Astrocyte (in vitro differentiated cells and primary cell): ENCODE results near the gene KBTBD12. TPM values are rescaled to one million over a fixed set of nuclear protein-coding genes. Genes with fewer than 3 reads are reported as not detected.

Experiments
- DNase-seq: peaks from one replicate; pipeline ENCODE4 v3.0.0-alpha.2; 2010; ENCODE audit warnings: low read depth
- FAIRE-seq: peaks from 2 replicates; lab custom pipeline; 2011; peaks lifted over from hg19 to GRCh38; lab: Jason Lieb, UNC
- H2AFZ ChIP-seq: 2 replicates; pipeline ENCODE4 v1.6.0; 2012; ENCODE audit warnings: low read depth, low read length, inconsistent platforms
- H3K27ac ChIP-seq: 2 replicates; pipeline ENCODE4 v1.5.1; 2011; ENCODE audit warnings: low read depth, low read length, inconsistent platforms
- H3K27me3 ChIP-seq: 2 replicates; pipeline ENCODE4 v1.6.0; 2011; ENCODE audit warnings: low read length, inconsistent platforms; ENCODE audit not compliant: insufficient read depth
- H3K36me3 ChIP-seq: 2 replicates; pipeline ENCODE4 v1.5.1; 2011; ENCODE audit warnings: low read length, inconsistent platforms; ENCODE audit not compliant: insufficient read depth
- H3K4me1 ChIP-seq: 2 replicates; pipeline ENCODE4 v1.5.1; 2011; ENCODE audit warnings: low read length, inconsistent platforms; ENCODE audit not compliant: insufficient read depth
- H3K4me2 ChIP-seq: 2 replicates; pipeline ENCODE4 v1.6.0; 2012; ENCODE audit warnings: low read length, inconsistent platforms
- H3K4me3 ChIP-seq: 2 replicates; pipeline ENCODE4 v1.5.1; 2011; ENCODE audit warnings: low read depth, mild to moderate bottlenecking, low read length, inconsistent platforms; ENCODE audit not compliant: insufficient read depth
- H3K79me2 ChIP-seq: 2 replicates; pipeline ENCODE4 v1.6.0; 2012; ENCODE audit warnings: mild to moderate bottlenecking, low read length, inconsistent platforms; ENCODE audit not compliant: insufficient read depth
- H3K9ac ChIP-seq: 2 replicates; pipeline ENCODE4 v1.6.0; 2012; ENCODE audit warnings: mild to moderate bottlenecking, low read length, inconsistent platforms
- H3K9me3 ChIP-seq: 2 replicates; pipeline ENCODE4 v1.5.1; 2012; ENCODE audit warnings: low read depth, mild to moderate bottlenecking, low read length, inconsistent platforms; ENCODE audit not compliant: insufficient read depth
- H4K20me1 ChIP-seq: 2 replicates; pipeline ENCODE4 v1.6.0; 2012; ENCODE audit warnings: low read length, inconsistent platforms; ENCODE audit not compliant: insufficient read depth
- H3K27ac Mint-ChIP-seq: one replicate; pipeline ENCODE4 v1.8.0; 2021; ENCODE audit warnings: mild to moderate bottlenecking, mixed read lengths; ENCODE audit not compliant: unreplicated experiment
- H3K27me3 Mint-ChIP-seq: one replicate; pipeline ENCODE4 v1.8.0; 2021; ENCODE audit warnings: low read depth, mixed read lengths; ENCODE audit not compliant: unreplicated experiment
- H3K36me3 Mint-ChIP-seq: one replicate; pipeline ENCODE4 v1.8.0; 2021; ENCODE audit warnings: low read depth, mixed read lengths; ENCODE audit not compliant: unreplicated experiment
- H3K4me1 Mint-ChIP-seq: one replicate; pipeline ENCODE4 v1.8.0; 2021; ENCODE audit warnings: low read depth, mixed read lengths; ENCODE audit not compliant: unreplicated experiment
- H3K4me3 Mint-ChIP-seq: one replicate; pipeline ENCODE4 v1.8.0; 2021; ENCODE audit warnings: mild to moderate bottlenecking, moderate library complexity, mixed read lengths; ENCODE audit not compliant: unreplicated experiment
- H3K9me3 Mint-ChIP-seq: one replicate; pipeline ENCODE4 v1.8.0; 2021; ENCODE audit warnings: mild to moderate bottlenecking, mixed read lengths; ENCODE audit not compliant: unreplicated experiment
- EZH2 ChIP-seq: IDR thresholded peaks from 2 replicates; pipeline ENCODE4 v1.6.1; 2012; ENCODE audit warnings: mild to moderate bottlenecking, low read length, inconsistent platforms; ENCODE audit not compliant: insufficient read depth
- total RNA-seq: library from RNA; stranded (reverse); gene quantifications from 2 replicates; pipeline ENCODE4 v1.2.1, GENCODE V29; 2021
- TF ChIP-seq, protein P1 (sequence below): IDR thresholded peaks from 2 replicates; pipeline ENCODE4 v1.5.1; 2011; ENCODE audit warnings: low read depth, mild to moderate bottlenecking, inconsistent platforms, low read length, moderate library complexity; ENCODE audit not compliant: insufficient read depth

The KBTBD12 gene
- total RNA-seq, 1 donor from 2014 or later = not detected

DNA sequence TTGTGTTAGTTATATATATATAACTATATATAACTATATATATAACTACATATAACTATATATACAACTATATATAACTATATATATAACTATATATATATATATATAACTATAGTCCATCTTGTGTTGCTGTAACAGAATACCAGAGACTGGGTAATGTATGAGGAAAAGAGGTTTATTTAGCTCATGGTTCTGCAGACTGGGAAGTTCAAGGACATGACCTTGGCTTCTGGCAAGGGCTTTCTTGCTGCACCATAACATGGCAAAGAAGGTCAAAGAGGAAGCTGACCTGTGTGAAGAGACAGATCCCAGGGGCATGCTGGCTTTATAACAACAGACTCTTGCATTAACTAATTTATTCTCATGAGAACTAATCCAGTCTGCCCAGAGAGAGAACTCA is 27.6 kb downstream of the KBTBD12 start:
- H3K4me1 ChIP-seq = no peaks in the 10 kb centered on the region
- Mint-ChIP-seq H3K27ac (no peak overlapping the region), H3K9me3 (peaks cover 5% of the 10 kb centered on the region), H3K4me3 (no peak overlapping the region), H3K36me3 (no peaks in the 10 kb centered on the region), H3K27me3 (peaks cover 2% of the 10 kb centered on the region), H3K4me1 (no peaks in the 10 kb centered on the region)
- H3K9ac ChIP-seq = no peak overlapping the region
- H3K9me3 ChIP-seq = no peaks in the 10 kb centered on the region
- FAIRE-seq = no peak
- TF ChIP-seq, protein P1, sequence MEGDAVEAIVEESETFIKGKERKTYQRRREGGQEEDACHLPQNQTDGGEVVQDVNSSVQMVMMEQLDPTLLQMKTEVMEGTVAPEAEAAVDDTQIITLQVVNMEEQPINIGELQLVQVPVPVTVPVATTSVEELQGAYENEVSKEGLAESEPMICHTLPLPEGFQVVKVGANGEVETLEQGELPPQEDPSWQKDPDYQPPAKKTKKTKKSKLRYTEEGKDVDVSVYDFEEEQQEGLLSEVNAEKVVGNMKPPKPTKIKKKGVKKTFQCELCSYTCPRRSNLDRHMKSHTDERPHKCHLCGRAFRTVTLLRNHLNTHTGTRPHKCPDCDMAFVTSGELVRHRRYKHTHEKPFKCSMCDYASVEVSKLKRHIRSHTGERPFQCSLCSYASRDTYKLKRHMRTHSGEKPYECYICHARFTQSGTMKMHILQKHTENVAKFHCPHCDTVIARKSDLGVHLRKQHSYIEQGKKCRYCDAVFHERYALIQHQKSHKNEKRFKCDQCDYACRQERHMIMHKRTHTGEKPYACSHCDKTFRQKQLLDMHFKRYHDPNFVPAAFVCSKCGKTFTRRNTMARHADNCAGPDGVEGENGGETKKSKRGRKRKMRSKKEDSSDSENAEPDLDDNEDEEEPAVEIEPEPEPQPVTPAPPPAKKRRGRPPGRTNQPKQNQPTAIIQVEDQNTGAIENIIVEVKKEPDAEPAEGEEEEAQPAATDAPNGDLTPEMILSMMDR = no peak
- TF ChIP-seq EZH2 = no peak
- H3K27ac ChIP-seq = no peak overlapping the region
- peaks cover 2% of the 10 kb centered on the region for H3K27me3 ChIP-seq
- no peaks in the 10 kb centered on the region for H4K20me1 ChIP-seq
- H3K4me2 ChIP-seq = no peak overlapping the region
- no peak for DNase-seq
- H3K36me3 ChIP-seq = no peaks in the 10 kb centered on the region
- no peak overlapping the region for H3K4me3 ChIP-seq
- H3K79me2 ChIP-seq = no peaks in the 10 kb centered on the region
- H2AFZ ChIP-seq = no peak overlapping the region

DNA sequence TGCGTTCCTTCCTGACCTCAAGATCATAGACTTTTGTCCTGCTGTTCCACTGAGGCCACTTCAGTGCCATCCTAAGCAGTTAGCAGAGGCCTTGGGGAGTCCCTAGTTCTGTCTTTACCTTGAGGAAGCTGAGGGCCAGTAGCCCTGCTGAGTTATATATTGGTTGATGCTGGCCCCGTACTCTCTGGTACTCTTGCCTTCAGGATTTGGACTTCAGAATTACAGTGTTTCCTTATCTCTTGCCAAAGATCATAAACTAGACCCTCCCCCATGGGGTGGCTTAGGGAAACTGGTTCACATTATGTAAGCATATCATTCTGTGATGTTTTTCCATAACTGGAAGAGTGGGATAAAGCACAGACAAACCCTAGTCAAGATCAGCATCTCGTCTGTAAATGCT is 33.2 kb downstream of the KBTBD12 start:
- no peaks in the 10 kb centered on the region for H3K9me3 ChIP-seq
- Mint-ChIP-seq H3K27me3 (peaks cover 10% of the 10 kb centered on the region), H3K36me3 (no peaks in the 10 kb centered on the region), H3K9me3 (peaks cover 5% of the 10 kb centered on the region), H3K4me1 (no peaks in the 10 kb centered on the region), H3K27ac (no peak overlapping the region), H3K4me3 (no peak overlapping the region)
- no peak for FAIRE-seq
- no peaks in the 10 kb centered on the region for H3K4me1 ChIP-seq
- H3K27ac ChIP-seq = no peak overlapping the region
- TF ChIP-seq EZH2 = no peak
- TF ChIP-seq, protein P1 = no peak
- peaks cover 2% of the 10 kb centered on the region for H3K27me3 ChIP-seq
- H4K20me1 ChIP-seq = no peaks in the 10 kb centered on the region
- DNase-seq = no peak
- H3K4me2 ChIP-seq = no peak overlapping the region
- no peak overlapping the region for H3K4me3 ChIP-seq
- no peaks in the 10 kb centered on the region for H3K36me3 ChIP-seq
- no peaks in the 10 kb centered on the region for H3K79me2 ChIP-seq
- no peak overlapping the region for H3K9ac ChIP-seq
- H2AFZ ChIP-seq = no peak overlapping the region

DNA sequence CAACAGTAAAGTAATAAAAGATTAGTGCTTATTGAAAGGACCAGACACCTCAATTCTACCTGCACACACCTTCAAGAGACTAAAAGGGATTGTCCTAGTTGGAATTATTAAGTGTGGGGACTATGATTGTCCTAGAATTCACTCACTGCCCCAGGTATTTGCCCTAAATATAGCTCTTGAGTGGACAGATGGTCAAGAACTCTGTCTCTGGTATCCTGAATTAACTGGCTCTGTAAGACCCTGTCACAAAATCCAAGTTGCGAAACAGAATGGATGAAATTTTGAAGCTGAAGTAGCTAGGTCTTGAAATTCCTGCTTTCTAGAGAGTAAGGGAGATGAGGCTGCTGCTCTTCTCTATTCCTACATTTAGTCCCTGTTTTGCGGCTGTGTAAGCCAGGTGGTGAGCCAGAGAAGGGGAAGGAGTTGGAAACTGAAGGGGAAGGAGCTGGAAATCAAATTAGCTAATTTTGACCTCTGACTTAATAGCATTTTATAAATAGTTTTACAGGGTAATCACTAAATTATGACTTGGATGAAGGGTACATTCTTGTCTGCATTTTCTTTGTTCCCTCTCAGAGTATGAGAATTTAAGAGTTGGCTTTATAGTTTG is 34.5 kb downstream of the KBTBD12 start:
- Histone ChIP-seq H3K9me3 (no peaks in the 10 kb centered on the region), H3K27ac (no peak overlapping the region), H3K4me3 (no peak overlapping the region), H3K36me3 (no peaks in the 10 kb centered on the region), H3K79me2 (no peaks in the 10 kb centered on the region), H3K4me1 (no peaks in the 10 kb centered on the region), H3K9ac (no peak overlapping the region), H3K27me3 (peaks cover 2% of the 10 kb centered on the region), H3K4me2 (no peak overlapping the region), H2AFZ (no peak overlapping the region), H4K20me1 (no peaks in the 10 kb centered on the region)
- peak; percentile 18 for DNase-seq
- Mint-ChIP-seq H3K27ac (no peak overlapping the region), H3K27me3 (peaks cover 10% of the 10 kb centered on the region), H3K4me3 (no peak overlapping the region), H3K9me3 (peaks cover 5% of the 10 kb centered on the region), H3K36me3 (no peaks in the 10 kb centered on the region), H3K4me1 (no peaks in the 10 kb centered on the region)
- no peak for FAIRE-seq
- TF ChIP-seq, protein P1 = no peak
- TF ChIP-seq EZH2 = no peak
